Esophagus muscularis mucosa (tissue), 4 donors: ENCODE measurements around the gene HOXC11.

Experiments used
- EP300 ChIP-seq: sonication (generic); formaldehyde crosslinking; IDR thresholded peaks from one replicate; pipeline ENCODE4 v1.6.1; 2017; ENCODE audit warnings: antibody characterized with exemption
- POLR2A ChIP-seq: fragments of 450-650 bp; IDR thresholded peaks from one replicate; pipeline ENCODE4 v1.6.1; 2017; ENCODE audit warnings: antibody characterized with exemption, moderate library complexity, mild to moderate bottlenecking, low read depth
- POLR2AphosphoS5 ChIP-seq, 2 donors: sonication (generic); formaldehyde crosslinking; IDR thresholded peaks; one replicate each; pipeline ENCODE4 v1.6.1; 2017; ENCODE audit warnings: antibody characterized with exemption in 2 of 2
- TF ChIP-seq, protein P1 (sequence below), 3 experiments: fragments of 200-600 bp in 2 of 3; fragments of 450-650 bp in 1 of 3; sonication (generic) in 2 of 3; IDR thresholded peaks; one replicate each; pipeline ENCODE4 v1.5.1; 2017 to 2019; ENCODE audit warnings: antibody characterized with exemption in 3 of 3, mild to moderate bottlenecking in 2 of 3, moderate library complexity in 1 of 3

DNA sequence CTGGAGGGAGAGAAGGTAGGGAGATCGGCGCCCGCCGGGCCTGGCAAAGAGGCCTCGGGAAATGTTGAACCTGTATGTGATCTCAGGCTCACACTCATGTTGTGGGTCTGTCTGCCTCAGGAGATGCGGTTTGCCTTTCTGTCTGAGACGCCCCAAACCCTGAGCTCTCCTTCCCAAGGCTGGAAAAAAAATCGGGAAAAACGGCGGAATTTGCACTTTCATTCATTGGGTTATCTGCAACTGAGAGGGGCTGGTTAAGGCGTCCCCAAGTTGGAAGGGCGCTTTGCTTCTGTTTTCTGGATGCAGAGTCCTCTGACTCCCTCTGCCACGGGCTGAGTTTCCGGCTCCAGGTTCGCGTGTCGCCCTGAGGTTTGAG, 22.1 kb downstream of the HOXC11 start:
- TF ChIP-seq, protein P1, sequence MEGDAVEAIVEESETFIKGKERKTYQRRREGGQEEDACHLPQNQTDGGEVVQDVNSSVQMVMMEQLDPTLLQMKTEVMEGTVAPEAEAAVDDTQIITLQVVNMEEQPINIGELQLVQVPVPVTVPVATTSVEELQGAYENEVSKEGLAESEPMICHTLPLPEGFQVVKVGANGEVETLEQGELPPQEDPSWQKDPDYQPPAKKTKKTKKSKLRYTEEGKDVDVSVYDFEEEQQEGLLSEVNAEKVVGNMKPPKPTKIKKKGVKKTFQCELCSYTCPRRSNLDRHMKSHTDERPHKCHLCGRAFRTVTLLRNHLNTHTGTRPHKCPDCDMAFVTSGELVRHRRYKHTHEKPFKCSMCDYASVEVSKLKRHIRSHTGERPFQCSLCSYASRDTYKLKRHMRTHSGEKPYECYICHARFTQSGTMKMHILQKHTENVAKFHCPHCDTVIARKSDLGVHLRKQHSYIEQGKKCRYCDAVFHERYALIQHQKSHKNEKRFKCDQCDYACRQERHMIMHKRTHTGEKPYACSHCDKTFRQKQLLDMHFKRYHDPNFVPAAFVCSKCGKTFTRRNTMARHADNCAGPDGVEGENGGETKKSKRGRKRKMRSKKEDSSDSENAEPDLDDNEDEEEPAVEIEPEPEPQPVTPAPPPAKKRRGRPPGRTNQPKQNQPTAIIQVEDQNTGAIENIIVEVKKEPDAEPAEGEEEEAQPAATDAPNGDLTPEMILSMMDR (IDR thresholded peaks at IDR 0.05), result no peak
- no peak for TF ChIP-seq POLR2A
- no peak for TF ChIP-seq POLR2AphosphoS5 (IDR thresholded peaks at IDR 0.05)
- no peak for TF ChIP-seq EP300
